ENCODE results near the gene ZIC1. TPM values are rescaled to one million over a fixed set of nuclear protein-coding genes. Genes with fewer than 3 reads are reported as not detected.

ZIC1 gene
- total and polyA plus RNA-seq, 2 of the 4 experiments (the other 2 are of a cell fraction): not detected

- H3K27ac ChIP-seq (ENCODE audit: insufficient read depth, low read length): no peak overlapping the region
- peaks cover 100% of the 10 kb centered on the region for H3K27me3 ChIP-seq (ENCODE audit: control insufficient read depth, insufficient read depth, low read length)
- no TSS peak for BruUV-seq (replicated peaks)
- TF ChIP-seq NFE2L2 (IDR thresholded peaks at IDR 0.05; ENCODE audit: low read depth, low read length) (no peak), FOS (IDR thresholded peaks at IDR 0.05; ENCODE audit: low read depth, low read length) (no peak), CTCF (conservative IDR thresholded peaks at IDR 0.05; ENCODE audit: low read depth, low read length) (no peak), RFX5 (IDR thresholded peaks at IDR 0.05; ENCODE audit: low read depth, low read length) (no peak), RCOR1 (IDR thresholded peaks at IDR 0.05; ENCODE audit: insufficient replicate concordance, low read length) (no peak), CHD1 (IDR thresholded peaks at IDR 0.05; ENCODE audit: low read depth, low read length) (no peak), MXI1 (IDR thresholded peaks at IDR 0.05; ENCODE audit: borderline replicate concordance, low read depth, low read length) (no peak), POLR2A (IDR thresholded peaks at IDR 0.05; ENCODE audit: low read depth, low read length) (no peak), BHLHE40 (IDR thresholded peaks at IDR 0.05; ENCODE audit: low read depth, low read length) (no peak), SMC3 (IDR thresholded peaks at IDR 0.05; ENCODE audit: low read depth, low read length) (no peak), ELK1 (IDR thresholded peaks at IDR 0.05; ENCODE audit: borderline replicate concordance, low read depth, low read length) (no peak), MAFK (IDR thresholded peaks at IDR 0.05; ENCODE audit: low read depth, low read length) (no peak), MAZ (IDR thresholded peaks at IDR 0.05; ENCODE audit: borderline replicate concordance, low read depth, low read length) (no peak), RAD21 (IDR thresholded peaks at IDR 0.05; ENCODE audit: low read length) (no peak), USF2 (IDR thresholded peaks at IDR 0.05; ENCODE audit: low read depth, low read length) (no peak)
These were observed 721 bp upstream of the ZIC1 start for GRCh38 chr3:147408188-147409100.

More at GRCh38 chr3:147408188-147409100, 721 bp upstream of the ZIC1 start:
- Histone ChIP-seq H2BK120ac (ENCODE audit: low read depth, low read length) (no peak overlapping the region), H4K5ac (ENCODE audit: low read depth, low read length) (no peak overlapping the region), H2AFZ (replicated peaks; ENCODE audit: low read length, poor library complexity) (no peak overlapping the region), H3K36me3 (ENCODE audit: control insufficient read depth, insufficient read depth, low read length) (no peaks in the 10 kb centered on the region), H2BK20ac (ENCODE audit: low read depth, low read length) (no peak overlapping the region), H4K91ac (ENCODE audit: insufficient read depth, low read depth, low read length) (no peak overlapping the region), H2AK5ac (ENCODE audit: low read depth, low read length) (no peak overlapping the region), H2BK5ac (ENCODE audit: low read depth, low read length, poor library complexity, severe bottlenecking) (no peak overlapping the region), H2BK15ac (ENCODE audit: low read depth, low read length) (no peak overlapping the region), H4K8ac (ENCODE audit: low read depth in 2 of 2, low read length in 2 of 2) (no peak overlapping the region), H3K9ac (ENCODE audit: low read depth, low read length) (no peak overlapping the region), H3K9me1 (ENCODE audit: insufficient read depth, low read length) (0 out of 2 replicates have a peak, but pooled peaks cover 3% of the 10 kb centered on the region), H3K4me1 (ENCODE audit: control insufficient read depth, insufficient read depth, low read length) (no peaks in the 10 kb centered on the region), H2AK9ac (replicated peaks; ENCODE audit: low read depth, low read length, poor library complexity) (no peak overlapping the region), H3K18ac (ENCODE audit: low read depth, low read length) (no peak overlapping the region), H3K4me3 (ENCODE audit: insufficient read depth, low read depth, low read length) (no peak overlapping the region), H3K79me1 (ENCODE audit: low read depth in 1 of 2, low read length in 2 of 2) (no peaks in the 10 kb centered on the region), H3K23ac (ENCODE audit: low read depth, low read length) (no peak overlapping the region; the same call in 1 of the 2 replicates), H3K4ac (ENCODE audit: low read depth, low read length) (no peak overlapping the region), H3K9me3 (ENCODE audit: control insufficient read depth, insufficient read depth, low read length) (peaks cover 22% of the 10 kb centered on the region), H3K56ac (ENCODE audit: extremely low read depth, insufficient read depth, low read length) (no peak overlapping the region), H3K4me2 (ENCODE audit: low read depth, low read length) (no peak overlapping the region), H4K20me1 (ENCODE audit: insufficient read depth, low read length) (0 out of 2 replicates have a peak, but pooled peaks cover 3% of the 10 kb centered on the region), H3K14ac (replicated peaks; ENCODE audit: low read depth, low read length) (no peak overlapping the region)
- ATAC-seq (ENCODE audit: low read depth) (no peak), DNase-seq (no peak)
- ChIA-PET CTCF (no interaction called here), POLR2A (ENCODE audit: unreplicated experiment) (no interaction called here)
- in situ Hi-C loops (cut with MboI; ENCODE audit: low sequenced_read_pairs) (no loop called here), dilution Hi-C loops (cut with HindIII; ENCODE audit: low sequenced_read_pairs, unreplicated experiment) (no loop called here), intact Hi-C loops (cut with micrococcal nuclease) (no loop called here)
- WGBS, 2 experiments (ENCODE audit: extremely low coverage in 2 of 2, insufficient read length in 1 of 2): 5% methylated on average over 6 of the region's 28 CpGs; no CpG with 5 or more reads in 1 of the 2 experiments

Measured in IMR-90 (cell line).